ENCODE results near the gene SEC23IP.
"Not testable (repeated sequence)": the region's sequence is repeated elsewhere in the genome, so short reads cannot be mapped to it uniquely, and the experiment has no call there.

The SEC23IP gene

DNA sequence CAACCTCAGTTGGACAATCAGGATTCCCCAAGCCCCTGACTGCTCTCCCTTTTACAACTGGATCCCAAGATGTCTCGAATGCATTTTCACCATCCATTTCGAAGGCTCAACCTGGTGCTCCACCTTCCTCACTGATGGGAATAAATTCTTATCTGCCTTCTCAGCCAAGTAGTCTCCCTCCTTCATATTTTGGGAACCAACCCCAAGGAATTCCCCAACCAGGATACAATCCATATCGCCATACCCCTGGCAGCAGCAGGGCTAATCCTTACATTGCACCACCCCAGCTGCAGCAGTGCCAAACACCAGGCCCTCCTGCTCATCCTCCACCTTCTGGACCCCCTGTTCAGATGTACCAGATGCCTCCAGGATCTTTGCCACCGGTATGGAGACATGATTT is 6.0 kb downstream of the SEC23IP start:
- Histone ChIP-seq H3K4me3 (ENCODE audit: extremely low read depth, insufficient read depth, low read length, poor library complexity, severe bottlenecking) (no peak overlapping the region), H3K4me1 (ENCODE audit: control insufficient read depth, insufficient read depth, low read length, poor library complexity, severe bottlenecking) (peaks cover 3% of the 10 kb centered on the region), H3K36me3 (ENCODE audit: control insufficient read depth, insufficient read depth, low read length) (peaks cover 67% of the 10 kb centered on the region), H3K9me3 (ENCODE audit: control insufficient read depth, low read length) (no peaks in the 10 kb centered on the region), H3K27ac (ENCODE audit: low read depth, low read length, severe bottlenecking) (no peak overlapping the region)
- 94% methylated on average over 4 of the region's 4 CpGs for WGBS, 2 experiments (ENCODE audit: insufficient coverage in 2 of 2)

GRCh38 chr10:119903946-119904666 is 11.6 kb downstream of the SEC23IP start:
- H3K4me3 ChIP-seq (ENCODE audit: extremely low read depth, insufficient read depth, low read length, poor library complexity, severe bottlenecking): no peak overlapping the region
- peaks cover 86% of the 10 kb centered on the region for H3K36me3 ChIP-seq (ENCODE audit: control insufficient read depth, insufficient read depth, low read length)
- no peak overlapping the region for H3K27ac ChIP-seq (ENCODE audit: low read depth, low read length, severe bottlenecking)
- 90 to 94% methylated on average over 11 to 15 of the region's 16 CpGs for WGBS, 2 experiments (ENCODE audit: insufficient coverage in 2 of 2)
- H3K9me3 ChIP-seq (ENCODE audit: control insufficient read depth, low read length): no peaks in the 10 kb centered on the region
- no peaks in the 10 kb centered on the region for H3K4me1 ChIP-seq (ENCODE audit: control insufficient read depth, insufficient read depth, low read length, poor library complexity, severe bottlenecking)

GRCh38 chr10:119907695-119908094 is 15.2 kb downstream of the SEC23IP start:
- H3K36me3 ChIP-seq (ENCODE audit: control insufficient read depth, insufficient read depth, low read length): peaks cover 93% of the 10 kb centered on the region
- not testable (repeated sequence) for H3K9me3 ChIP-seq (ENCODE audit: control insufficient read depth, low read length); H3K4me3 ChIP-seq (ENCODE audit: extremely low read depth, insufficient read depth, low read length, poor library complexity, severe bottlenecking); H3K4me1 ChIP-seq (ENCODE audit: control insufficient read depth, insufficient read depth, low read length, poor library complexity, severe bottlenecking); H3K27ac ChIP-seq (ENCODE audit: low read depth, low read length, severe bottlenecking)
- 92 to 98% methylated on average over 6 to 7 of the region's 7 CpGs for WGBS, 2 experiments (ENCODE audit: insufficient coverage in 2 of 2)

DNA sequence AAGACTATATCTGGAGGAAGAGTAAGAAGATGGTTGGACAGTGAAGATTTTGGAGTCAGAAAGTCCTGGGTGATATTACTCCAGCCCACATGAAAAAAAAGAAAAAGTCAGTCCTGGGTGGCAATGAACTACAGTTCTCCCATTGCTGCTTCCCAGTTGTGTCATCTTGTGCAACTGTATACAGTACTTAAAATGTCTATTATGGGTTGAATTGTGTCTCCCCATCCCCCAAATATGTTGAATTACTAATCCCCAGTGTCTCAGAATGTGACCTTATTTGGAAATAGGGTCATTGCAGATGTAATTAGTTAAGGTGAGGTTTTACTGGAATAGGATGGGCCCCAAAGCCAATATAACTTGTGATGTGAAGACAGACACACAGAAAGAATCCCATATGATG is 15.6 kb downstream of the SEC23IP start:
- Histone ChIP-seq H3K9me3 (ENCODE audit: control insufficient read depth, low read length) (no peaks in the 10 kb centered on the region), H3K27ac (ENCODE audit: low read depth, low read length, severe bottlenecking) (no peak overlapping the region), H3K4me1 (ENCODE audit: control insufficient read depth, insufficient read depth, low read length, poor library complexity, severe bottlenecking) (no peaks in the 10 kb centered on the region), H3K36me3 (ENCODE audit: control insufficient read depth, insufficient read depth, low read length) (peaks cover 93% of the 10 kb centered on the region), H3K4me3 (ENCODE audit: extremely low read depth, insufficient read depth, low read length, poor library complexity, severe bottlenecking) (no peak overlapping the region)

DNA sequence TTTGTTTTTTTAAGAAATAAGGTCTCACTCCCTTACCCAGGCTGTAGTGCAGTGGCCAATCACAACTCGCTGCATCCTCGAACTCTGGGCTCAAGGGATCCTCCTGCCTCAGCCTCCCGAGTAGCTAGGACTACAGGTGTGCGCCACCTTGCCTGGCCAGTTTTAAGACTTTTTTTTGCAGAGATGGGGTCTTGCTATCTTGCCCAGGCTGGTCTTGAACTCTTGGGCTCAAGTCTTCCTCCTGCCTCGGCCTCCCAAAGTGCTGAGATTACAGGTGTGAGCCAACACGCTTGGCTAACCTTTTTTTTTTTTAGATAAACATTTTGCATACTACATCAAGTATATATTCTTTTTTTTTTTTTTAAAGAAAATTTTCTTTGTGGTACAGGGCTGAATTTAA is 18.2 kb downstream of the SEC23IP start:
- Histone ChIP-seq H3K36me3 (ENCODE audit: control insufficient read depth, insufficient read depth, low read length) (peaks cover 89% of the 10 kb centered on the region), H3K4me3 (ENCODE audit: extremely low read depth, insufficient read depth, low read length, poor library complexity, severe bottlenecking) (no peak overlapping the region), H3K4me1 (ENCODE audit: control insufficient read depth, insufficient read depth, low read length, poor library complexity, severe bottlenecking) (no peaks in the 10 kb centered on the region), H3K27ac (ENCODE audit: low read depth, low read length, severe bottlenecking) (no peak overlapping the region), H3K9me3 (ENCODE audit: control insufficient read depth, low read length) (no peaks in the 10 kb centered on the region)
- 91 to 95% methylated on average over 5 of the region's 6 CpGs for WGBS, 2 experiments (ENCODE audit: insufficient coverage in 2 of 2)

GRCh38 chr10:119917777-119918176 is 25.2 kb downstream of the SEC23IP start:
- no CpG with 5 or more reads among the region's 3 CpGs for WGBS, 2 experiments (ENCODE audit: insufficient coverage in 2 of 2)
- Histone ChIP-seq H3K27ac (ENCODE audit: low read depth, low read length, severe bottlenecking) (no peak overlapping the region), H3K9me3 (ENCODE audit: control insufficient read depth, low read length) (no peaks in the 10 kb centered on the region), H3K4me1 (ENCODE audit: control insufficient read depth, insufficient read depth, low read length, poor library complexity, severe bottlenecking) (no peaks in the 10 kb centered on the region), H3K4me3 (ENCODE audit: extremely low read depth, insufficient read depth, low read length, poor library complexity, severe bottlenecking) (no peak overlapping the region), H3K36me3 (ENCODE audit: control insufficient read depth, insufficient read depth, low read length) (peaks cover 89% of the 10 kb centered on the region)

GRCh38 chr10:119919271-119919670 is 26.7 kb downstream of the SEC23IP start:
- 97% methylated on average over 2 to 3 of the region's 3 CpGs for WGBS, 2 experiments (ENCODE audit: insufficient coverage in 2 of 2)
- Histone ChIP-seq H3K36me3 (ENCODE audit: control insufficient read depth, insufficient read depth, low read length) (peaks cover 88% of the 10 kb centered on the region), H3K27ac (ENCODE audit: low read depth, low read length, severe bottlenecking) (no peak overlapping the region), H3K4me1 (ENCODE audit: control insufficient read depth, insufficient read depth, low read length, poor library complexity, severe bottlenecking) (no peaks in the 10 kb centered on the region), H3K9me3 (ENCODE audit: control insufficient read depth, low read length) (no peaks in the 10 kb centered on the region), H3K4me3 (ENCODE audit: extremely low read depth, insufficient read depth, low read length, poor library complexity, severe bottlenecking) (no peak overlapping the region)

- 100% methylated on average over 1 of the region's 1 CpG for WGBS, 2 experiments (ENCODE audit: insufficient coverage in 2 of 2)
- H3K27ac ChIP-seq (ENCODE audit: low read depth, low read length, severe bottlenecking): no peak overlapping the region
- H3K9me3 ChIP-seq (ENCODE audit: control insufficient read depth, low read length): no peaks in the 10 kb centered on the region
- H3K4me1 ChIP-seq (ENCODE audit: control insufficient read depth, insufficient read depth, low read length, poor library complexity, severe bottlenecking): no peaks in the 10 kb centered on the region
- no peak overlapping the region for H3K4me3 ChIP-seq (ENCODE audit: extremely low read depth, insufficient read depth, low read length, poor library complexity, severe bottlenecking)
- H3K36me3 ChIP-seq (ENCODE audit: control insufficient read depth, insufficient read depth, low read length): peaks cover 88% of the 10 kb centered on the region
These were observed 27.3 kb downstream of the SEC23IP start for GRCh38 chr10:119919826-119920225.

GRCh38 chr10:119928411-119928810 is 35.9 kb downstream of the SEC23IP start:
- Histone ChIP-seq H3K36me3 (ENCODE audit: control insufficient read depth, insufficient read depth, low read length) (peaks cover 64% of the 10 kb centered on the region), H3K4me1 (ENCODE audit: control insufficient read depth, insufficient read depth, low read length, poor library complexity, severe bottlenecking) (no peaks in the 10 kb centered on the region), H3K27ac (ENCODE audit: low read depth, low read length, severe bottlenecking) (no peak overlapping the region), H3K4me3 (ENCODE audit: extremely low read depth, insufficient read depth, low read length, poor library complexity, severe bottlenecking) (no peak overlapping the region), H3K9me3 (ENCODE audit: control insufficient read depth, low read length) (no peaks in the 10 kb centered on the region)

DNA sequence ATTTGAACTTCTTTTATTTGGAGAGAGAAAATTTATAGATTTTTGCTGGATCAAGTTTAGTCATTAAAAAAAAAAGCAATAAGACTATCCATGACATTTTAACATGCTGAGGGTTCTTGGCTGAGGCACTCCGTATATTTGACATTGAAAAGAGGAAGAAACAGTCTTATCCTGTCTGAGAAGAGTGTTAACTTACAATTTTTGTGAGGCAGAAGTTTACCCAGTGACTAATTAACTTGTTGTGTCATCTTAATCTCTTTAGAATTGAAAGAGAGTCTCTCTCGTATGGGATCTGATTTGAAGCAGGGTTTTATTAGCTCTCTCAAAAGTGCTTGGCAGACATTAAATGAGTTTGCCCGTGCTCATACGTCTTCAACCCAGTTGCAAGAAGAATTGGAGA is 39.3 kb downstream of the SEC23IP start:
- Histone ChIP-seq H3K4me3 (ENCODE audit: extremely low read depth, insufficient read depth, low read length, poor library complexity, severe bottlenecking) (no peak overlapping the region), H3K36me3 (ENCODE audit: control insufficient read depth, insufficient read depth, low read length) (peaks cover 61% of the 10 kb centered on the region), H3K9me3 (ENCODE audit: control insufficient read depth, low read length) (no peaks in the 10 kb centered on the region), H3K27ac (ENCODE audit: low read depth, low read length, severe bottlenecking) (no peak overlapping the region), H3K4me1 (ENCODE audit: control insufficient read depth, insufficient read depth, low read length, poor library complexity, severe bottlenecking) (no peaks in the 10 kb centered on the region)
- WGBS, 2 experiments (ENCODE audit: insufficient coverage in 2 of 2): 87 to 89% methylated on average over 4 of the region's 4 CpGs

- Histone ChIP-seq H3K27ac (ENCODE audit: low read depth, low read length, severe bottlenecking) (no peak overlapping the region), H3K9me3 (ENCODE audit: control insufficient read depth, low read length) (no peaks in the 10 kb centered on the region), H3K4me3 (ENCODE audit: extremely low read depth, insufficient read depth, low read length, poor library complexity, severe bottlenecking) (no peak overlapping the region), H3K4me1 (ENCODE audit: control insufficient read depth, insufficient read depth, low read length, poor library complexity, severe bottlenecking) (no peaks in the 10 kb centered on the region), H3K36me3 (ENCODE audit: control insufficient read depth, insufficient read depth, low read length) (peaks cover 54% of the 10 kb centered on the region)
- 78 to 93% methylated on average over 2 to 4 of the region's 4 CpGs for WGBS, 2 experiments (ENCODE audit: insufficient coverage in 2 of 2)
These were observed 40.1 kb downstream of the SEC23IP start for GRCh38 chr10:119932631-119933030.

All from mesodermal cell (in vitro differentiated cells).